Measurements from ENCODE around the gene VSIG8. TPM values are rescaled to one million over a fixed set of nuclear protein-coding genes. Genes with fewer than 3 reads are reported as not detected.

Gene VSIG8
- total RNA-seq, 1 experiment from 2014 or later = not detected

GRCh38 chr1:159854116-159854692 is 8.3 kb downstream of the VSIG8 start:
- H3K79me2 ChIP-seq (ENCODE audit: insufficient read depth, low read length) = no peaks in the 10 kb centered on the region
- H3K27ac ChIP-seq (ENCODE audit: low read depth, low read length) = peak overlapping the region; percentile 70
- ChIA-PET RAD21 (ENCODE audit: low non-redundant PET in 1 of 2, low total read pairs in 2 of 2, uncharacterized antibody in 2 of 2, unreplicated experiment in 2 of 2) (no interaction called here), POLR2A (interaction anchor here (1.0 kb wide), 1 partner anchor 10 kb away, joined by 3 read pairs; no protein-coding TSS in a partner anchor), CTCF (interaction anchor here (0.6 to 1.2 kb wide), 4 partner anchors 36 to 55 kb away, joined by 3 to 4 read pairs (median 3); no protein-coding TSS in a partner anchor)
- BruUV-seq (replicated peaks) = no TSS peak
- H3K27me3 ChIP-seq (ENCODE audit: insufficient read depth, low read length) = no peaks in the 10 kb centered on the region
- H3K36me3 ChIP-seq (ENCODE audit: control insufficient read depth in 1 of 2, insufficient read depth in 2 of 2, low read length in 2 of 2) = no peaks in the 10 kb centered on the region
- TF ChIP-seq POLR2AphosphoS5 (IDR thresholded peaks at IDR 0.05; ENCODE audit: low read depth, low read length) (peak; percentile 15; the same call in 1 of the 2 replicates), FOSL1 (IDR thresholded peaks at IDR 0.05; ENCODE audit: low read depth) (no peak), CEBPB (IDR thresholded peaks at IDR 0.05; ENCODE audit: low read depth) (no peak), SP1 (IDR thresholded peaks at IDR 0.05; ENCODE audit: low read depth) (no peak), CBX3 (IDR thresholded peaks at IDR 0.05; ENCODE audit: low read depth) (no peak)
- DNase-seq (ENCODE audit: low read depth, low spot score) (no peak), ATAC-seq (peak; percentile 79)
- peak overlapping the region; percentile 74 for H3K9ac ChIP-seq (ENCODE audit: low read length)
- H3K4me2 ChIP-seq (ENCODE audit: low read length) = peak overlapping the region; percentile 96
- no peaks in the 10 kb centered on the region for H4K20me1 ChIP-seq (ENCODE audit: insufficient read depth)
- no peaks in the 10 kb centered on the region for H3K9me3 ChIP-seq (ENCODE audit: control insufficient read depth in 1 of 2, insufficient read depth in 1 of 2, low read depth in 1 of 2, low read length in 2 of 2)
- H3K4me1 ChIP-seq (ENCODE audit: control insufficient read depth in 1 of 2, insufficient read depth in 2 of 2, low read length in 2 of 2) = peaks cover 21 to 43% of the 10 kb centered on the region in 2 experiments
- intact Hi-C loops (cut with micrococcal nuclease) = loop anchor here (2.0 to 5.0 kb wide), 2 partner anchors 37 to 57 kb away; no protein-coding TSS in a partner anchor
- H3K4me3 ChIP-seq (replicated peaks in 1 of 2; ENCODE audit: low read depth in 1 of 2, low read length in 2 of 2) = peak overlapping the region; percentile 62 to 74
- no peak overlapping the region for H2AFZ ChIP-seq (ENCODE audit: low read depth, low read length, poor library complexity, severe bottlenecking)
- H3K9me2 ChIP-seq (ENCODE audit: insufficient read depth) = no peaks in the 10 kb centered on the region

- H3K4me1 ChIP-seq (ENCODE audit: control insufficient read depth in 1 of 2, insufficient read depth in 2 of 2, low read length in 2 of 2) = peaks cover 21 to 49% of the 10 kb centered on the region in 2 experiments
- no peak for DNase-seq (ENCODE audit: low read depth, low spot score)
- H3K79me2 ChIP-seq (ENCODE audit: insufficient read depth, low read length) = no peaks in the 10 kb centered on the region
- peak overlapping the region; percentile 74 for H3K9ac ChIP-seq (ENCODE audit: low read length)
- peak overlapping the region; percentile 70; the same call in 1 of the 2 replicates for H3K27ac ChIP-seq (ENCODE audit: low read depth, low read length)
- intact Hi-C loops (cut with micrococcal nuclease) = loop anchor here (2.0 to 5.0 kb wide), 2 partner anchors 37 to 56 kb away; no protein-coding TSS in a partner anchor
- BruUV-seq (replicated peaks) = TSS peak; percentile 35
- no peaks in the 10 kb centered on the region for H3K9me3 ChIP-seq (ENCODE audit: control insufficient read depth in 1 of 2, insufficient read depth in 1 of 2, low read depth in 1 of 2, low read length in 2 of 2)
- H3K4me2 ChIP-seq (ENCODE audit: low read length) = peak overlapping the region; percentile 96
- POLR2A ChIA-PET = interaction anchor here (0.9 to 1.0 kb wide), 2 partner anchors 11 to 13 kb away, joined by 3 read pairs; no protein-coding TSS in a partner anchor
- H2AFZ ChIP-seq (ENCODE audit: low read depth, low read length, poor library complexity, severe bottlenecking) = no peak overlapping the region
- H4K20me1 ChIP-seq (ENCODE audit: insufficient read depth) = no peaks in the 10 kb centered on the region
- peak overlapping the region; percentile 62 to 74 for H3K4me3 ChIP-seq (replicated peaks in 1 of 2; ENCODE audit: low read depth in 1 of 2, low read length in 2 of 2)
- H3K9me2 ChIP-seq (ENCODE audit: insufficient read depth) = no peaks in the 10 kb centered on the region
- no peak for ATAC-seq
- CTCF ChIA-PET = interaction anchor here (0.6 to 1.2 kb wide), 4 partner anchors 36 to 55 kb away, joined by 3 to 4 read pairs (median 3); no protein-coding TSS in a partner anchor
- no peaks in the 10 kb centered on the region for H3K27me3 ChIP-seq (ENCODE audit: insufficient read depth, low read length)
- no peaks in the 10 kb centered on the region for H3K36me3 ChIP-seq (ENCODE audit: control insufficient read depth in 1 of 2, insufficient read depth in 2 of 2, low read length in 2 of 2)
- RAD21 ChIA-PET (ENCODE audit: low non-redundant PET in 1 of 2, low total read pairs in 2 of 2, uncharacterized antibody in 2 of 2, unreplicated experiment in 2 of 2) = no interaction called here
- TF ChIP-seq YY1 (IDR thresholded peaks at IDR 0.05; ENCODE audit: extremely low read depth, insufficient replicate concordance, low read depth, low read length) = no peak
- no peak for TF ChIP-seq ZFX (IDR thresholded peaks at IDR 0.05)
Observed at GRCh38 chr1:159853417-159854115, 8.9 kb downstream of the VSIG8 start.
